ENCODE measurements around the gene CRACR2B.

CRACR2B gene

DNA sequence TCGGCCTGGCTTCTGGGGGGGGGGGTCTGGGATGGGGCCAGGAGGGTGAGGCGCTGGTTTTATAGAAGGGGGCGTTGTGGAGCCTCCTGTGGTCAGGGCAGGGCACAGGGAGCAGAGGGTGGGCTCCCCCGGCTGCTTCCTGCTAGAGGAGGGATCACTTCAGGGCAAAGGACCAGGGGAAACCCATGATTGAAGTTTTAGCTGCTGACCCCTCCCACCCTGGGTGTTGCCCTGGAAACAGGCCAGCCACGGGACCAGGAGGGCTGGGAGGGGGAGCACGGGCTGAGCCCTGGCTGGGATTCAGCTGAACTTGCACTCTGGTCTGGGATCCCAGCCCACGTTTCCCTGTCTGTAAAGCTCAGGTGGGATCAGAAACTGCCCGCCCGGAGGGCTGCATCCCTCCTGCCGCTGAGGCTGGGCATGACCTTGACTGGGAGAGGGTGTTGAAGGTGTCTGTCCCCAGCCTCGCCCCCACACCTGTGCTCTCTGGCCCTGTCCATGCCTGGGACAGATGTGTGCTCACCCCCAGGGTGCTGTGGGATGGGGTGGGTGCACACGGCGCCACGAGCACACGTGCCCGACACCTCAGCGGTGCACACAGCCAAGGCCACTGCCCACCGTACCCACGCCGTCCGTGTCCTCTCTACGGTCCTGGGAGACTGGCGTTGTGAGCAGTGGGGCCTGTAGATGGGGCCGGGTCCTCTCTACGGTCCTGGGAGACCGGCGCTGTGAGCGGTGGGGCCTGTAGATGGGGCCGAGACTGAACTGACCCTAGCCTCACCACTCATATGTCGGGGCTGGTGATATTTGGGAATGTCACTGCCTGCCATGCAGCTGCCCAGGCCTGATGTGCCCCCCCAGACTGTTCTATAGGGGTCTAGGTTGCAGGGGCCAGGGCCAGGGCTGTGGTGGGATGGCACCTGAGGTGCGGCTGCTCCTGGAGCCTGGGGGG lies 17.2 kb downstream of the CRACR2B start:
- peaks cover 17% of the 10 kb centered on the region; the same call in 1 of the 2 replicates for H3K27me3 ChIP-seq (ENCODE audit: control insufficient read depth, insufficient read depth, low read length)
- H3K27ac ChIP-seq (ENCODE audit: low read depth, low read length), result peak overlapping the region; percentile 61; the same call in 1 of the 2 replicates
- peak overlapping the region; percentile 59 for H3K9ac ChIP-seq (ENCODE audit: low read length)
- H3K4me1 ChIP-seq (ENCODE audit: control insufficient read depth, insufficient read depth, low read length), result peaks cover 36% of the 10 kb centered on the region
- H3K36me3 ChIP-seq (ENCODE audit: control insufficient read depth, insufficient read depth, low read length), result peaks cover 12% of the 10 kb centered on the region
- H3K4me3 ChIP-seq (ENCODE audit: low read depth, low read length), result peak overlapping the region; percentile 98
- no peaks in the 10 kb centered on the region for H3K9me3 ChIP-seq (ENCODE audit: control insufficient read depth, insufficient read depth, low read depth, low read length)

DNA sequence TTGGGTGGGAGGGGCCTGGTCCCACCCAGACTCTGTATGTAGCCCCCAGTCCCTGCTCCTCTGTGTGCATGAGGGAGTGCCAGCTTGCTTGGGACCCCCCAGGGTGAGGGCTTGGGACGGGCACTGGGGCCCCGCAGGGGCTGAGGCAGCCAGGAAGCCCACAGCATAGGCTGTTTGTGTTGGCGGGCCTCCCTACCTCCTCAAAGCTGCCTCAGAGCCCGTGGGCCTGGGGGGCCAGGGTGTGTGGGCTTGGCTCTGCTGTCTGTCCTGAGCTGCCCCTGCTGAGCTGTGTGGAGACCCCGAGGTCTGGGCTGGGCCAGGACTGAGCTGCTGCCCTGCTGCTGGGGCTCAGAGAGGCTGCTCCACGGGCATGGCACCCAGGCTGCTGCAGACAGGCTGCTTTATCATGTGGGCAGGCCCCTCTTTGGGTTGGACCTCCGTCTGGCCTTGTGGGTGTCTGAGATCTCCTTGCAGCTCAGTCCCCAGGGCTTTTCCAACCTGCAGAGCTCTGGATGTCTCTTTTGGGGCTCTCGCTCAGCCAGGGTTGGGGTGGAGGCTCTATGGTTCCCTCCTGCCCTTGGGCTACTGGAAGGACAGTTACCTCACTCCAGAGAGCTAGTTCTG lies 18.3 kb downstream of the CRACR2B start:
- 0 out of 2 replicates have a peak overlapping the region, but pooled peaks have one; percentile 26 for H3K27ac ChIP-seq (ENCODE audit: low read depth, low read length)

DNA sequence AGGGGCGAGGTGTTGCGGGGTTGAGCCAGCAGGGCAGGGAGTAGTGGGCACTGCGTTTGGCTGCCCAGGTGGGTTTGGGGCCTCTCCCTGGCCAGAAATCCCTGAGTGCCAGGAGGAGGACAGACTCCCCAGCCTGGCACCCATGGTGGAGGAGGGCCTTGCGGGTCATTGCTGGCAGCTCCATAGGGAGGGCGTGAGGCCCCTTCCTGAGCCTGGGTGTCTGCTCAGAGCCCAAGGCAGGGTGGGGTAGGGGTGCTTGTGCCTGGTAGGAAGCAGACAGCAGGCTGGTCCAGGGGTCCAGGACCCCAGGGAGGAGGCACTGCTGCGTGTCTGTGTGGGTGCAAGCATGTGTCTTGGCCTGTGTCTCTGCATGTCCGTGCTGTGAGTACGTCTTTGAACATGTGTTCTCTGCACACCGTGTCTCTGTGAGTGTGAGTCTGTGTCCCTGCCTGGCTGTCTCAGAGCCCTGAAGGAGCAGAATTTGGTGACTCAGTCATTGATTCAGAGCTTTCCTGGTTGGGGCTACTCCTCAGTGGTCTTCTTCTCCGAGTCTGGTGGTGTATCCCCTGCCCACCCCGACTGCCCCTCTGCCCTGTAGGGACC lies 18.9 kb downstream of the CRACR2B start:
- no peak overlapping the region for H3K27ac ChIP-seq (ENCODE audit: low read depth, low read length)
- peaks cover 30% of the 10 kb centered on the region; the same call in 1 of the 2 replicates for H3K27me3 ChIP-seq (ENCODE audit: control insufficient read depth, insufficient read depth, low read length)
- peaks cover 37% of the 10 kb centered on the region for H3K4me1 ChIP-seq (ENCODE audit: control insufficient read depth, insufficient read depth, low read length)
- no peaks in the 10 kb centered on the region for H3K36me3 ChIP-seq (ENCODE audit: control insufficient read depth, insufficient read depth, low read length)
- H3K9me3 ChIP-seq (ENCODE audit: control insufficient read depth, insufficient read depth, low read depth, low read length), result no peaks in the 10 kb centered on the region
- H3K9ac ChIP-seq (ENCODE audit: low read length), result no peak overlapping the region
- no peak overlapping the region for H3K4me3 ChIP-seq (ENCODE audit: low read depth, low read length)

More for the DNA sequence above, 18.3 kb downstream of the CRACR2B start:
- H3K4me3 ChIP-seq (ENCODE audit: low read depth, low read length), result no peak overlapping the region
- H3K4me1 ChIP-seq (ENCODE audit: control insufficient read depth, insufficient read depth, low read length), result peaks cover 35% of the 10 kb centered on the region
- peaks cover 2% of the 10 kb centered on the region; the same call in 1 of the 2 replicates for H3K36me3 ChIP-seq (ENCODE audit: control insufficient read depth, insufficient read depth, low read length)
- H3K27me3 ChIP-seq (ENCODE audit: control insufficient read depth, insufficient read depth, low read length), result peaks cover 27% of the 10 kb centered on the region; the same call in 1 of the 2 replicates
- H3K9me3 ChIP-seq (ENCODE audit: control insufficient read depth, insufficient read depth, low read depth, low read length), result no peaks in the 10 kb centered on the region
- no peak overlapping the region for H3K9ac ChIP-seq (ENCODE audit: low read length)

DNA sequence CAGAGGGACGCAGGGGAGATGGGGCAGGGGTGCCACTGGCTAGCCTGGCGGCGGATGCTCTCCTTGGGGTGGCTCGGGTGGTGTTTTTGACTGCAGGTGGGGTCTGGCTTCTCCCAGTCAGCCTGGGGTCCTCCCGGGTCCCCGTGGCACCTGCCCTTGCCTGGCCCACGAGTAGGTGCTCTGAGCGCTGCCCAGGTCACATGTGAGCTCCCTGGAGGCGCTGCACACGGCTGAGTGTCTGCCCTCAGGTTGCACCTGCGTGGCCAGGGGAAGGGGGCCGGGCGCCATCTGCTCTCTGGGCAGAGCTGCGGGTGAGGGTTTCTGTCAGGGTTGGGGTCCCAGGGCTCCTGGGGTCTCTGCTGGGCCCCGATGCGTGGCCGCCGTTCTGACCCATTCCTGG lies 20.2 kb downstream of the CRACR2B start:
- H3K9ac ChIP-seq (ENCODE audit: low read length), result no peak overlapping the region
- H3K9me3 ChIP-seq (ENCODE audit: control insufficient read depth, insufficient read depth, low read depth, low read length), result no peaks in the 10 kb centered on the region
- H3K27me3 ChIP-seq (ENCODE audit: control insufficient read depth, insufficient read depth, low read length), result peaks cover 30% of the 10 kb centered on the region; the same call in 1 of the 2 replicates
- H3K4me3 ChIP-seq (ENCODE audit: low read depth, low read length), result no peak overlapping the region
- peaks cover 39% of the 10 kb centered on the region for H3K4me1 ChIP-seq (ENCODE audit: control insufficient read depth, insufficient read depth, low read length)
- H3K36me3 ChIP-seq (ENCODE audit: control insufficient read depth, insufficient read depth, low read length), result no peaks in the 10 kb centered on the region
- no peak overlapping the region for H3K27ac ChIP-seq (ENCODE audit: low read depth, low read length)

DNA sequence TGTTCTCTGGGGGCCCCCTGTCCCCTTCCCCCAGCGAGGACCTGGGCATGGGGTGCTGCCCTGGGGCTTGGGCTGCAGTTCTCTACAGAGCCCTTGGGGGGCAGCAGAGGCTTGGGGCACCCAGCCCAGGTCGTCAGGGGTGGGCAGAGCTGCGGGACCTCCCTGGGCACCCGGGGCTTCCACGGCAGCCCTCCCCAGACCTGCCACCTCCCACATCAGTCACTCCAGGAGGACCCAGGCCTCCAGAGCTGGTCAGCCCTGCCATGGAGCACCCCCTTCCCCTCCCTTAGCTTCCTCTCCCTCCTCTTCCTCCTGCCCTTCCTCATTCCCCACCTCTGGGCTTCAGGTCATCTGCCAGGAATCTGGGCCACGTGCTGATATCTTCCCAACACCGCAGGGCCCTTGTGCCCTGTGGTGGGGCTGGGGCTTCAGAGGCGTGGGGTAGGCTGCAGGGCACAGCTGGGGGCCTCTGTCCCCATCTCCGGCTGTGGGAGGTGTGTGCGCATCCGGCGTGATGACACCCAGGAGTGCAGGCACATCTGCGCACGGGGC lies 20.7 kb downstream of the CRACR2B start:
- Histone ChIP-seq H3K4me1 (ENCODE audit: control insufficient read depth, insufficient read depth, low read length) (peaks cover 41% of the 10 kb centered on the region), H3K9ac (ENCODE audit: low read length) (no peak overlapping the region), H3K27ac (ENCODE audit: low read depth, low read length) (no peak overlapping the region), H3K36me3 (ENCODE audit: control insufficient read depth, insufficient read depth, low read length) (no peaks in the 10 kb centered on the region), H3K4me3 (ENCODE audit: low read depth, low read length) (peak overlapping the region; percentile 74), H3K9me3 (ENCODE audit: control insufficient read depth, insufficient read depth, low read depth, low read length) (no peaks in the 10 kb centered on the region), H3K27me3 (ENCODE audit: control insufficient read depth, insufficient read depth, low read length) (peaks cover 30% of the 10 kb centered on the region; the same call in 1 of the 2 replicates)

DNA sequence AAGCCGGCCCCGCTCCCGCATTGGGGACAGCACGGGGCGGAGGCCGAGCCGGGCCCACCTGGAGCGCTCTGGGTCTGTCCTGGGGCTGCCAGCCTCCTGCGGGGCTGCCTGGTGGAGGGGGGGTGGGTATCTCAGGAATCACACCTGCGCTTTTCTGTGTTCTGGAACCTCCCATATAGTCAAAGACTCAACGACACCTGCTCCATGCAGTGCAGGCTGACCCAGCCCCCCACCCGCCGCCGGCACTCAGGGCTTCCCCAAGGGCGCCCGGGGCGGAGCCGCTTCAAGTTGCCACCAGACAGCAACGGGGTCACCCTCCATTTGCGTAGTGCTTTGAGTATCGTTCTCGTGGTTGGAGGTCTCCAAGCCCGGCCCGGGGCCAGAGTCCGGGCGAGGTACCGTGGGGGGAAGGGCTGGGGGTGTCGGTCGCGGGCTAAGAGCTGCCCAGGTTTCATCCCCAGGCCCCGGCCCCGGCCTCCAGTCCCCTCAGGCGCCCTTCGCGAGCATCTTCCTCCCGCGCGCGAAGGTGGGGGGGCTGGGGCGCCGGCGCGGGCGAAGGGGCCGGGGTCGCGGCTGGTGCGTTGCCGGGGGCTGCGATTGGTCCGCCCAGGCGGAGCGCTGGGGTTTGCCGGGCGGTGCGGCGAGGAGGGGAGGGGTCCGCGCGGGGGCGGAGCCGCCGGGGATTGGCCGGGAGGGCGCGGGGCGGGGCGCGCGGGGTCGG lies 21.5 kb downstream of the CRACR2B start:
- Histone ChIP-seq H3K27ac (ENCODE audit: low read depth, low read length) (no peak overlapping the region), H3K27me3 (ENCODE audit: control insufficient read depth, insufficient read depth, low read length) (peaks cover 30% of the 10 kb centered on the region; the same call in 1 of the 2 replicates), H3K9me3 (ENCODE audit: control insufficient read depth, insufficient read depth, low read depth, low read length) (no peaks in the 10 kb centered on the region), H3K36me3 (ENCODE audit: control insufficient read depth, insufficient read depth, low read length) (no peaks in the 10 kb centered on the region), H3K4me1 (ENCODE audit: control insufficient read depth, insufficient read depth, low read length) (peaks cover 46% of the 10 kb centered on the region), H3K4me3 (ENCODE audit: low read depth, low read length) (peak overlapping the region; percentile 74), H3K9ac (ENCODE audit: low read length) (no peak overlapping the region)

DNA sequence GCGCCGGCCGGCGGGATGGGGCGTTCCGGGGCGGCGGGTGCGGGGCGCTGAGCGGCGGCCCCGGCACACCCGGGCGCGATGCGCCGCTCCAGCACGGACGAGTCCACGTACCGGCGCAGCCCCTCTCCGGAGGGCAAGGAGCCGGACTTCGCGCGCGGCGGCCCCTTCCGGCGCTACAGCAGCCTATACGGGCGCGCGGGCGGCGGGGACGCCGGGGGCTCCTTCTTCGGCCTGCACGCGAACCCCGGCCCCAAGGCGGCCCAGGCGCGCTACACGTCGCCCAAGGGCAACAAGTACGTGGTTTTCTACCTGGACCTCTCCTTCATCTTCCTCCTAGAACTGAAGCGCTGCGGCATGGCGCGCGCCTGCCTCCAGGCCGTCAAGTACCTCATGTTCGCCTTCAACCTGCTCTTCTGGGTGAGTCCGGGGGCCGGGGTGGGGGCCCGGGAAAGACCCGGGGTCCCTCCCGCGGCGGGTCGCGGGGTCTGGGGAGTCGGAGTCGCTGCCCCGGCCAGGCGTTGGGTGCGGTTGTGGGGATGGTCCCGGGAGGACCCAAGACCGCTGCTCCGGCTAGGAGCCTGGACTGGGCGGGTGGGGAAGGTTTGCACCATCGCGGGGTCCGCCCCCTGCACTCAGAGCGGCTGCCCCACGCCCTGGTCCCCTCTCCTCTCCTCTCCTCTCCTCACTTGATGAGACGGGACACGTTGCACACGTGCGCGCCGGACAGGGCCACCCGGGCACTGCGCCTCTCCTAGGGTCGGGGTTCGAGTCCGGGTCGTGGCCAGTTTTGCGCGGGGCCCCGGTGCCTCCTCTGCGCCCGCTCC lies 22.4 kb downstream of the CRACR2B start:
- peaks cover 42% of the 10 kb centered on the region for H3K4me1 ChIP-seq (ENCODE audit: control insufficient read depth, insufficient read depth, low read length)
- H3K27me3 ChIP-seq (ENCODE audit: control insufficient read depth, insufficient read depth, low read length), result peaks cover 30% of the 10 kb centered on the region; the same call in 1 of the 2 replicates
- no peaks in the 10 kb centered on the region for H3K9me3 ChIP-seq (ENCODE audit: control insufficient read depth, insufficient read depth, low read depth, low read length)
- no peak overlapping the region for H3K9ac ChIP-seq (ENCODE audit: low read length)
- peak overlapping the region; percentile 68 for H3K4me3 ChIP-seq (ENCODE audit: low read depth, low read length)
- no peak overlapping the region for H3K27ac ChIP-seq (ENCODE audit: low read depth, low read length)
- no peaks in the 10 kb centered on the region for H3K36me3 ChIP-seq (ENCODE audit: control insufficient read depth, insufficient read depth, low read length)

DNA sequence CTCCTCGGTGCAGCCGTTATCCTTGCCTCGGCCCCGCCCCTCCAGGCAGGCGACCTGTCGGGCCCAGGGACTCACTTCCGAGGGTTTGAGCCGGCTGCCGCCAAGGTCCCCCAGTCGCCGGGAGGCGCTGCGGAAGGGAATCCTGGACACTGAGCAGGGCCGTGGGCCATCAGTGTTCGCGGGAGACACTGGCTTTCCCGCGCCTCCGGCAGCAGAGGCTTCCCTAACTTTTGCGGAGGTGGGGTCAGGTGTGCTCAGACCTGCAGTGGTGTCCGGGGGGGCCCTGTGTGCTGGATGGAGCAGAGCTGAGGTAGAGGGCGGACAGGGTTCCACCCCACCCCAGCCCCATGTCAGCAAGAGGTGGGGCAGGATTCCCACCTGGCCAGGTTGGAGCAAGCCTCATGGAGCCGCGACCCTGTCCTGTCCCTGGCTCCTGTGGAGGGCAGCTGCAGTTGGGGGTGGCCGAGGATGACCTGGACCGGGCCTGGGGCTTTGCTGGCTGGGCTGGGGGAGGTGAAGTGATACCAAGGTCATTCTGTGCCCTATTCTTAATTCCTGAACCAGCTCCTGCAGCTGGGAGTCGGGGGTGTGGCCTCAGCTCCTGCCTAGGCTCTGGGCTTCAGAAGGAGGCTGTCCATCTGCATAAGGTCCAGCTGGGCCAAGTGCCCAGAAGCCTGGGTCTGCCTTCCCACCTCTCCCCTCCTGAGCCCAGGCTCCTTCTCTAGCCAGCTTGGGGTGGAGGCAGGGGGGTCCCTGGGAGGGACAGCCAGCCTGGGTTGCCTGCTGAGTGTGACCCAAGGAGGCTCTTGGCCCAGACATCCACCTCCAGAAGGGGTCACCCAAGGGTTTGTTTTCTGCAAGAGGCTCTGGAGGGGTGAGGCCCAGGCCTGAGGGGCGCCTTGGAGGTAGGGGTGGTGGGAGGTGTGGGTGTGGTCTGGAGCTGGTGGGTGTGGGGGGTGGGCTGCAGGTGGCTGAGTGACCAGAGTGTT lies 23.4 kb downstream of the CRACR2B start:
- H3K9ac ChIP-seq (ENCODE audit: low read length), result no peak overlapping the region
- H3K27ac ChIP-seq (ENCODE audit: low read depth, low read length), result no peak overlapping the region

DNA sequence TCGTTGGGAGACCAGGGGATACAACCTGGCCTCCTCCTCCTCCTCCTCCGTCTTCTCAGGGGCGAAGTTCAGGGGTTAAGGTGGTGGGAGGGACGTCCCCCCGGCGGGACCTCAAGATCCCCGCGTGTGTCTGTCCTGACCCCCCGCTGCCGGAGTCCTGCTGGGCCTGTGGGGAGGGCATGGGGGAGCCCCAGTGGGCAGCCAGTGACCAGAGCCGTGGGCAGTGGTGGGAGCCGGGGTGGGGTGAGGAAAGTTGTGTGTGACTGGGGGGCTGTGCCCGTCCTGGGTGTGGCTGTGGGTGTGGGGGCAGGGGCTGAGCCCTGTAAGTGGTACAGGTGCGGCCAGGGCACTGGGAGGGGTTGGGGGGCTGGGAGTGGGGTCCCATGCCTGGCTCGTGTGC lies 25.0 kb downstream of the CRACR2B start:
- Histone ChIP-seq H3K27me3 (ENCODE audit: control insufficient read depth, insufficient read depth, low read length) (peaks cover 24% of the 10 kb centered on the region; the same call in 1 of the 2 replicates), H3K4me1 (ENCODE audit: control insufficient read depth, insufficient read depth, low read length) (peaks cover 36% of the 10 kb centered on the region), H3K9me3 (ENCODE audit: control insufficient read depth, insufficient read depth, low read depth, low read length) (no peaks in the 10 kb centered on the region), H3K36me3 (ENCODE audit: control insufficient read depth, insufficient read depth, low read length) (no peaks in the 10 kb centered on the region), H3K9ac (ENCODE audit: low read length) (no peak overlapping the region), H3K4me3 (ENCODE audit: low read depth, low read length) (no peak overlapping the region), H3K27ac (ENCODE audit: low read depth, low read length) (no peak overlapping the region)

More for the DNA sequence above, 23.4 kb downstream of the CRACR2B start:
- H3K27me3 ChIP-seq (ENCODE audit: control insufficient read depth, insufficient read depth, low read length), result peaks cover 30% of the 10 kb centered on the region; the same call in 1 of the 2 replicates
- no peaks in the 10 kb centered on the region for H3K36me3 ChIP-seq (ENCODE audit: control insufficient read depth, insufficient read depth, low read length)
- H3K9me3 ChIP-seq (ENCODE audit: control insufficient read depth, insufficient read depth, low read depth, low read length), result no peaks in the 10 kb centered on the region
- H3K4me3 ChIP-seq (ENCODE audit: low read depth, low read length), result peak overlapping the region; percentile 68
- H3K4me1 ChIP-seq (ENCODE audit: control insufficient read depth, insufficient read depth, low read length), result peaks cover 34% of the 10 kb centered on the region

All from HUES6 (cell line).